ENCODE measurements around the gene PRLR.

Gene PRLR

GRCh38 chr5:35058374-35058788, 171.9 kb downstream of the PRLR start:
- Histone ChIP-seq H4K20me1 (ENCODE audit: insufficient read depth, low read length) (no peaks in the 10 kb centered on the region), H2AFZ (ENCODE audit: low read depth, low read length) (no peak overlapping the region; the same call in 1 of the 2 replicates), H3K9me3 (ENCODE audit: insufficient read depth, low read length) (no peaks in the 10 kb centered on the region), H3K36me3 (replicated peaks; ENCODE audit: low read depth, low read length) (no peaks in the 10 kb centered on the region), H3K9ac (ENCODE audit: low read length) (peak overlapping the region; percentile 1; the same call in 1 of the 2 replicates), H3K79me2 (ENCODE audit: low read length) (no peaks in the 10 kb centered on the region), H3K4me1 (ENCODE audit: low read length) (peaks cover 22% of the 10 kb centered on the region), H3K4me2 (ENCODE audit: low read length) (peak overlapping the region; percentile 77), H3K27me3 (ENCODE audit: low read depth, low read length) (no peaks in the 10 kb centered on the region), H3K27ac (ENCODE audit: low read length) (peak overlapping the region; percentile 42), H3K4me3 (ENCODE audit: low read length) (peak overlapping the region; percentile 55)
- no peak for TF ChIP-seq CTCF (IDR thresholded peaks at IDR 0.05; ENCODE audit: low read depth, low read length)
- TF ChIP-seq EZH2phosphoT487 (IDR thresholded peaks at IDR 0.05; ENCODE audit: low read depth): no peak

GRCh38 chr5:35056686-35057085, 173.6 kb downstream of the PRLR start:
- Histone ChIP-seq H3K36me3 (replicated peaks; ENCODE audit: low read depth, low read length) (no peaks in the 10 kb centered on the region), H3K9ac (ENCODE audit: low read length) (no peak overlapping the region), H3K27me3 (ENCODE audit: low read depth, low read length) (no peaks in the 10 kb centered on the region), H3K4me2 (ENCODE audit: low read length) (no peak overlapping the region), H3K27ac (ENCODE audit: low read length) (no peak overlapping the region), H3K4me3 (ENCODE audit: low read length) (no peak overlapping the region), H3K79me2 (ENCODE audit: low read length) (no peaks in the 10 kb centered on the region), H2AFZ (ENCODE audit: low read depth, low read length) (no peak overlapping the region), H3K4me1 (ENCODE audit: low read length) (peaks cover 22% of the 10 kb centered on the region), H3K9me3 (ENCODE audit: insufficient read depth, low read length) (no peaks in the 10 kb centered on the region), H4K20me1 (ENCODE audit: insufficient read depth, low read length) (no peaks in the 10 kb centered on the region)
- TF ChIP-seq EZH2phosphoT487 (IDR thresholded peaks at IDR 0.05; ENCODE audit: low read depth): no peak
- TF ChIP-seq CTCF (IDR thresholded peaks at IDR 0.05; ENCODE audit: low read depth, low read length): no peak

GRCh38 chr5:35052838-35053237, 177.4 kb downstream of the PRLR start:
- H3K27me3 ChIP-seq (ENCODE audit: low read depth, low read length): no peaks in the 10 kb centered on the region
- H3K4me1 ChIP-seq (ENCODE audit: low read length): peaks cover 9% of the 10 kb centered on the region
- no peak for TF ChIP-seq CTCF (IDR thresholded peaks at IDR 0.05; ENCODE audit: low read depth, low read length)
- no peak for TF ChIP-seq EZH2phosphoT487 (IDR thresholded peaks at IDR 0.05; ENCODE audit: low read depth)
- no peaks in the 10 kb centered on the region for H3K9me3 ChIP-seq (ENCODE audit: insufficient read depth, low read length)
- H3K79me2 ChIP-seq (ENCODE audit: low read length): no peaks in the 10 kb centered on the region
- no peak overlapping the region for H3K4me2 ChIP-seq (ENCODE audit: low read length)
- no peak overlapping the region for H3K27ac ChIP-seq (ENCODE audit: low read length)
- no peaks in the 10 kb centered on the region for H3K36me3 ChIP-seq (replicated peaks; ENCODE audit: low read depth, low read length)
- no peaks in the 10 kb centered on the region for H4K20me1 ChIP-seq (ENCODE audit: insufficient read depth, low read length)
- H2AFZ ChIP-seq (ENCODE audit: low read depth, low read length): no peak overlapping the region
- no peak overlapping the region for H3K9ac ChIP-seq (ENCODE audit: low read length)
- H3K4me3 ChIP-seq (ENCODE audit: low read length): no peak overlapping the region

GRCh38 chr5:35050541-35051126, 179.7 kb downstream of the PRLR start:
- H2AFZ ChIP-seq (ENCODE audit: low read depth, low read length): no peak overlapping the region
- H4K20me1 ChIP-seq (ENCODE audit: insufficient read depth, low read length): no peaks in the 10 kb centered on the region
- no peak overlapping the region for H3K4me3 ChIP-seq (ENCODE audit: low read length)
- no peak overlapping the region for H3K9ac ChIP-seq (ENCODE audit: low read length)
- no peak overlapping the region for H3K4me2 ChIP-seq (ENCODE audit: low read length)
- H3K27me3 ChIP-seq (ENCODE audit: low read depth, low read length): no peaks in the 10 kb centered on the region
- H3K27ac ChIP-seq (ENCODE audit: low read length): no peak overlapping the region
- TF ChIP-seq CTCF (IDR thresholded peaks at IDR 0.05; ENCODE audit: low read depth, low read length) (no peak), EZH2phosphoT487 (IDR thresholded peaks at IDR 0.05; ENCODE audit: low read depth) (no peak)
- H3K79me2 ChIP-seq (ENCODE audit: low read length): no peaks in the 10 kb centered on the region
- no peaks in the 10 kb centered on the region for H3K4me1 ChIP-seq (ENCODE audit: low read length)
- H3K9me3 ChIP-seq (ENCODE audit: insufficient read depth, low read length): no peaks in the 10 kb centered on the region
- H3K36me3 ChIP-seq (replicated peaks; ENCODE audit: low read depth, low read length): no peaks in the 10 kb centered on the region

Measured in OCI-LY3 (cell line).